Keratinocyte (primary cell): ENCODE data around the gene MAPK1.

ENCODE experiments used
- CTCF ChIP-seq, 3 experiments: IDR thresholded peaks in 1 of 3; conservative IDR thresholded peaks in 1 of 3; optimal IDR thresholded peaks in 1 of 3; 2 replicates in 2 of 3; 3 replicates in 1 of 3; pipeline versions ENCODE3 to v1.5.1; 2011; ENCODE audit warnings: low read length in 3 of 3, mild to moderate bottlenecking in 3 of 3, moderate library complexity in 2 of 3, control low read depth in 1 of 3, inconsistent platforms in 1 of 3; ENCODE audit not compliant: insufficient read depth in 2 of 3; ENCODE audit errors: extremely low read depth in 1 of 3
- EZH2 ChIP-seq: IDR thresholded peaks from one replicate; pipeline ENCODE4 v1.6.1; 2012; ENCODE audit warnings: inconsistent platforms, mild to moderate bottlenecking, low read length, moderate library complexity

- TF ChIP-seq CTCF (optimal IDR thresholded peaks at IDR 0.05 in 1 of 3, IDR thresholded peaks at IDR 0.05 in 1 of 3, conservative IDR thresholded peaks at IDR 0.05 in 1 of 3; ENCODE audit: extremely low read depth in 1 of 3, insufficient read depth in 2 of 3, low read length in 3 of 3), result no peak
- no peak for TF ChIP-seq EZH2
Observed at GRCh38 chr22:21719024-21719423, 148.4 kb downstream of the MAPK1 start.
